ENCODE data around the gene HNRNPL. TPM values are rescaled to one million over a fixed set of nuclear protein-coding genes. Genes with fewer than 3 reads are reported as not detected.
"Not testable (repeated sequence)": the region's sequence is repeated elsewhere in the genome, so short reads cannot be mapped to it uniquely, and the experiment has no call there.

Gene HNRNPL
- polyA plus RNA-seq, 2 of the 4 experiments (the other 2 are of a cell fraction) = 380 to 487 TPM

DNA sequence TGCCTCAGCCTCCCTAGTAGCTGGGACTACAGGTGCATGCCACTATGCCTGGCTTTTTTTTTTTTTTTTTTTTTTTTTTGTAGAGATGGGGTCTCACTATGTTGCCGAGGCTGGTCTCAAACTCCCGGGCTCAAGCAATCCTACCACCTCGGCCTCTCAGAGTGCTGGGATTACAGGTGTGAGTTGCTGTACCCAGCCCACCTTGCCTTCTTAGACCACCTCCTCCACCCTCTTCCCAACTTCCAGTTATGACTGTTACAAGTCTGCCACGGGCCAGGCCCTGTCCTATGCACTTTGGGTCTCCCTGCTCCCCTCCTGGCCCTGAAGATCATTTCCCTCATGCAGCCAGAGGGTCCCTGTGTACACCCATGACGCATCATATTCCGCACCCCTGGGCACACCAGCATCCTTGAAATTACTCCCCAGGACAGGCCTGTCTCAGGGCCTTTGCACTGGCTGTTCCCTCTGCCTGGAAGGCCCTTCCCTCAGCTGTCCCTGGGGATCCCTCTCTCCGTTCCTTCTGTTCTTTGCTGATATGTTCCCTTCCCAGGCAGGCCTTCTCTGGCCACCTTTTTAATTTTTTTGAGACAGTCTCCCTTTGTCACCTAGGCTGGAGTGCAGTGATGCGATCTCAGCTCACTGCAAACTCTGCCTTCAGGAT lies 40.1 kb downstream of the HNRNPL start (continued):
- no peak for TF ChIP-seq USF2 (IDR thresholded peaks at IDR 0.05)

DNA sequence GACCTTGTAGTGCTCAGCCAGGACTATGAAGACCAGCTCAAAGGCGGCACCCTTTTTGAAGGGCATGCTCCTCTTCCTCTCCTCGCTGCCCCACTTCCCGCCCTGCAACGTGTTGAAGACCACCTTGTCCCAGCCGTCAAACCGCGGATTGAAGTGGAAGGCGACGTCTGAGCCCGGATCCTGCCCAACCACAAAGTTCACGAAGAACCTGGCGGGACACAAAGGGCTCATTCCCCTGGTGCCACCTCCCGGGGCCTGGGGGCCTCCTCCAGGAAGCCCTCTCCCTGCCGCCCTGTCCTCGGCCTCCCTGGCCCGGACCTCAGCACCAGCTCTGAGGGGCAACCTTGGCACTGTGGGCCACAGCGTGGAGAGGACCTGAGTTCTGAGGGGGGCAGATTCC lies 41.0 kb downstream of the HNRNPL start:
- no peaks in the 10 kb centered on the region for H3K9me3 ChIP-seq
- no peak overlapping the region for H3K4me3 ChIP-seq
- 90% methylated on average over 17 of the region's 17 CpGs for WGBS (ENCODE audit: missing lambda C conversion rate)
- DNase-seq (ENCODE audit: low read depth in 1 of 2, low spot score in 1 of 2) = no peak
- ChIA-PET CTCF (interaction anchor here (1.2 to 3.3 kb wide), 4 partner anchors 9 to 39 kb away, joined by 3 to 12 read pairs (median 8); partner anchors contain the start of gene ECH1), POLR2A (interaction anchor here (0.7 kb wide), 1 partner anchor 67 kb away, joined by 4 read pairs; no protein-coding TSS in a partner anchor)
- no peak overlapping the region for H3K4me2 ChIP-seq
- TF ChIP-seq TP53 (CRISPR knock-in tag; IDR thresholded peaks at IDR 0.05) (no peak), RAD21 (conservative IDR thresholded peaks at IDR 0.05 in 1 of 2, IDR thresholded peaks at IDR 0.05 in 1 of 2) (no peak), MAZ (IDR thresholded peaks at IDR 0.05; ENCODE audit: borderline replicate concordance, low read depth, low read length) (no peak), EHF (CRISPR knock-in tag; IDR thresholded peaks at IDR 0.05) (no peak), SMC3 (IDR thresholded peaks at IDR 0.05) (no peak), RARB (CRISPR knock-in tag; IDR thresholded peaks at IDR 0.05) (no peak), HDAC2 (IDR thresholded peaks at IDR 0.05) (no peak), ELK1 (IDR thresholded peaks at IDR 0.05; ENCODE audit: low read depth, low read length) (no peak), FOSL2 (IDR thresholded peaks at IDR 0.05) (no peak), FOSL2 (CRISPR knock-in tag; IDR thresholded peaks at IDR 0.05) (no peak), CEBPB (IDR thresholded peaks at IDR 0.05) (no peak), POLR2AphosphoS2 (conservative IDR thresholded peaks at IDR 0.05; ENCODE audit: low read length) (no peak), ESRRA (IDR thresholded peaks at IDR 0.05; ENCODE audit: borderline replicate concordance, low read length) (no peak)
- TF ChIP-seq, protein P1, sequence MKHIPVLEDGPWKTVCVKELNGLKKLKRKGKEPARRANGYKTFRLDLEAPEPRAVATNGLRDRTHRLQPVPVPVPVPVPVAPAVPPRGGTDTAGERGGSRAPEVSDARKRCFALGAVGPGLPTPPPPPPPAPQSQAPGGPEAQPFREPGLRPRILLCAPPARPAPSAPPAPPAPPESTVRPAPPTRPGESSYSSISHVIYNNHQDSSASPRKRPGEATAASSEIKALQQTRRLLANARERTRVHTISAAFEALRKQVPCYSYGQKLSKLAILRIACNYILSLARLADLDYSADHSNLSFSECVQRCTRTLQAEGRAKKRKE (CRISPR knock-in tag; IDR thresholded peaks at IDR 0.05; ENCODE audit: low read depth) = no peak
- TF ChIP-seq, protein P2, sequence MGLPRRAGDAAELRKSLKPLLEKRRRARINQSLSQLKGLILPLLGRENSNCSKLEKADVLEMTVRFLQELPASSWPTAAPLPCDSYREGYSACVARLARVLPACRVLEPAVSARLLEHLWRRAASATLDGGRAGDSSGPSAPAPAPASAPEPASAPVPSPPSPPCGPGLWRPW (IDR thresholded peaks at IDR 0.05) = no peak
- FAIRE-seq = no peak
- peaks cover 28% of the 10 kb centered on the region for H3K4me1 ChIP-seq
- H3K27ac ChIP-seq = peak overlapping the region in 1 of 2 experiments; percentile 73; a peak in 3 of 6 replicates
- ATAC-seq = no peak

- H3K9me3 ChIP-seq; FAIRE-seq; ATAC-seq; H3K4me3 ChIP-seq; POLR2A ChIA-PET; TF ChIP-seq FOSL2 (IDR thresholded peaks at IDR 0.05): not testable (repeated sequence)
- WGBS (ENCODE audit: missing lambda C conversion rate) = 82% methylated on average over 18 of the region's 18 CpGs
- TF ChIP-seq HOXB13 (CRISPR knock-in tag; IDR thresholded peaks at IDR 0.05; ENCODE audit: low read depth) = 0 out of 2 replicates have a peak, but pooled peaks have one; percentile 47
- peak; percentile 16; the same call in 1 of the 2 replicates for TF ChIP-seq FOSL2 (CRISPR knock-in tag; IDR thresholded peaks at IDR 0.05)
- 0 out of 2 replicates have a peak, but pooled peaks have one; percentile 36 for TF ChIP-seq FOXS1 (CRISPR knock-in tag; IDR thresholded peaks at IDR 0.05)
- Histone ChIP-seq H3K27ac (peak overlapping the region; percentile 55 to 73; a peak in 5 of 6 replicates), H3K4me2 (peak overlapping the region; percentile 24), H3K4me1 (peaks cover 22% of the 10 kb centered on the region)
- peak in 1 of 2 experiments; percentile 79 for DNase-seq (ENCODE audit: low read depth in 1 of 2, low spot score in 1 of 2)
- CTCF ChIA-PET = interaction anchor here (0.9 to 3.3 kb wide), 4 partner anchors 38 to 173 kb away, joined by 3 to 8 read pairs (median 4); partner anchors contain the start of genes MRPS12 and SARS2
Observed at GRCh38 chr19:38807374-38808098, 42.2 kb downstream of the HNRNPL start.

Measured in A549 (cell line).